HepG2 (cell line): ENCODE measurements around the gene CRYBA2. TPM values are rescaled to one million over a fixed set of nuclear protein-coding genes. Genes with fewer than 3 reads are reported as not detected.

Experiments used
- CERS6 ChIP-seq: sonication (generic); formaldehyde crosslinking; IDR thresholded peaks from 2 replicates; pipeline ENCODE4 v1.5.0; 2020; ENCODE audit warnings: missing genetic modification reagents
- CHD2 ChIP-seq: IDR thresholded peaks from 2 replicates; pipeline ENCODE4 v1.6.1; 2011; ENCODE audit warnings: low read depth, low read length, improper control_type of control experiment
- CREM ChIP-seq, 2 experiments: sonication (generic) in 1 of 2; formaldehyde crosslinking in 1 of 2; IDR thresholded peaks; 2 replicates each; pipeline versions ENCODE4 v1.4.0 to v1.6.1; 2016 to 2020; ENCODE audit warnings: antibody characterized with exemption in 1 of 2, mild to moderate bottlenecking in 1 of 2, missing genetic modification reagents in 1 of 2
- DNMT1 ChIP-seq: sonication (generic); formaldehyde crosslinking; IDR thresholded peaks from 2 replicates; pipeline ENCODE4 v1.5.1; 2020; ENCODE audit warnings: mild to moderate bottlenecking, missing genetic modification reagents
- EEA1 ChIP-seq: sonication (generic); formaldehyde crosslinking; IDR thresholded peaks from 2 replicates; pipeline ENCODE4 v1.5.1; 2020; ENCODE audit warnings: mild to moderate bottlenecking, missing genetic modification reagents, borderline replicate concordance
- FOXA3 ChIP-seq: IDR thresholded peaks from 2 replicates; pipeline ENCODE4 v1.6.1; 2016; ENCODE audit warnings: missing genetic modification reagents, missing compliant biosample characterization
- GLI4 ChIP-seq: sonication (generic); formaldehyde crosslinking; IDR thresholded peaks from 2 replicates; pipeline ENCODE4 v1.5.1; 2020; ENCODE audit warnings: missing genetic modification reagents, mild to moderate bottlenecking, moderate library complexity, borderline replicate concordance
- JUN ChIP-seq: sonication (generic); formaldehyde crosslinking; IDR thresholded peaks from 2 replicates; pipeline ENCODE4 v1.4.0; 2020; ENCODE audit warnings: mild to moderate bottlenecking, missing genetic modification reagents
- KAT2B ChIP-seq: fragments of 150-350 bp; IDR thresholded peaks from 2 replicates; pipeline ENCODE4 v1.6.1; 2014; ENCODE audit warnings: low read depth, low read length, borderline replicate concordance
- MXD3 ChIP-seq: IDR thresholded peaks from 2 replicates; pipeline ENCODE4 v1.6.1; 2016; ENCODE audit warnings: mild to moderate bottlenecking, missing biosample characterization, missing genetic modification reagents
- NR2F6 ChIP-seq, 2 experiments: IDR thresholded peaks; 2 replicates each; pipeline ENCODE4 v1.6.1; 2016; ENCODE audit warnings: antibody characterized with exemption in 1 of 2, mild to moderate bottlenecking in 1 of 2
- PITX1 ChIP-seq: sonication (generic); formaldehyde crosslinking; IDR thresholded peaks from 2 replicates; pipeline ENCODE4 v1.5.1; 2020; ENCODE audit warnings: mild to moderate bottlenecking, missing genetic modification reagents
- RAD21 ChIP-seq: fragments of 450-650 bp; formaldehyde crosslinking; IDR thresholded peaks from 2 replicates; pipeline ENCODE4 v1.5.0; 2020; ENCODE audit warnings: mild to moderate bottlenecking
- RFX5 ChIP-seq: IDR thresholded peaks from 2 replicates; pipeline ENCODE4 v1.6.1; 2011; ENCODE audit warnings: low read depth, low read length, improper control_type of control experiment
- SETDB1 ChIP-seq: sonication (generic); formaldehyde crosslinking; IDR thresholded peaks from 2 replicates; pipeline ENCODE4 v1.5.1; 2020; ENCODE audit warnings: missing genetic modification reagents, mild to moderate bottlenecking, borderline replicate concordance
- SP1 ChIP-seq, 2 experiments: fragments of 450-650 bp in 1 of 2; sonication (generic) in 1 of 2; formaldehyde crosslinking in 1 of 2; IDR thresholded peaks; 2 replicates each; pipeline versions ENCODE4 v1.4.0 to v1.6.1; 2016 to 2020; ENCODE audit warnings: missing genetic modification reagents in 1 of 2
- SUZ12 ChIP-seq: fragments of 150-350 bp; IDR thresholded peaks from 2 replicates; pipeline ENCODE4 v1.6.1; 2014; ENCODE audit warnings: low read depth, low read length
- TBP ChIP-seq: sonication (generic); formaldehyde crosslinking; IDR thresholded peaks from 2 replicates; pipeline ENCODE4 v1.5.0; 2020; ENCODE audit warnings: missing genetic modification reagents
- TRIM24 ChIP-seq: sonication (generic); formaldehyde crosslinking; IDR thresholded peaks from 2 replicates; pipeline ENCODE4 v1.8.0; 2022; ENCODE audit warnings: mild to moderate bottlenecking, missing genetic modification reagents
- YEATS4 ChIP-seq: sonication (generic); formaldehyde crosslinking; IDR thresholded peaks from 2 replicates; pipeline ENCODE4 v1.4.0; 2020; ENCODE audit warnings: missing genetic modification reagents, borderline replicate concordance
- ZFP91 ChIP-seq: sonication (generic); formaldehyde crosslinking; IDR thresholded peaks from 2 replicates; pipeline ENCODE4 v1.9.0; 2022; ENCODE audit warnings: missing genetic modification reagents, mild to moderate bottlenecking, borderline replicate concordance
- ZKSCAN1 ChIP-seq: fragments of 150-350 bp; IDR thresholded peaks from 2 replicates; pipeline ENCODE4 v1.6.1; 2014; ENCODE audit warnings: low read length
- ZMAT5 ChIP-seq: sonication (generic); formaldehyde crosslinking; IDR thresholded peaks from 2 replicates; pipeline ENCODE4 v1.5.0; 2020; ENCODE audit warnings: mild to moderate bottlenecking, low read depth, missing genetic modification reagents, borderline replicate concordance
- ZNF253 ChIP-seq: sonication (generic); formaldehyde crosslinking; IDR thresholded peaks from 2 replicates; pipeline ENCODE4 v1.8.0; 2022; ENCODE audit warnings: mild to moderate bottlenecking, missing genetic modification reagents, borderline replicate concordance
- ZNF790 ChIP-seq: sonication (generic); formaldehyde crosslinking; IDR thresholded peaks from 2 replicates; pipeline ENCODE4 v1.8.0; 2022; ENCODE audit warnings: missing genetic modification reagents, mild to moderate bottlenecking, borderline replicate concordance
- ZSCAN12 ChIP-seq: sonication (generic); formaldehyde crosslinking; IDR thresholded peaks from 2 replicates; pipeline ENCODE4 v1.9.0; 2021; ENCODE audit warnings: mild to moderate bottlenecking, missing genetic modification reagents
- polyA plus RNA-seq, 8 experiments: library from polyadenylated mRNA; depleted of rRNA in 3 of 8; stranded (reverse) in 7 of 8; unstranded in 1 of 8; fragments of >200 nt; fragmentation: Illumina TruSeq in 4 of 8; extraction: Trizol in 4 of 8; gene quantifications; 2 replicates each; pipeline versions ENCODE4 v1.2.1 to v1.2.3, GENCODE V29; 2011 to 2016; ENCODE audit warnings: low read depth in 4 of 8, missing spikeins in 1 of 8, mixed read lengths in 1 of 8; ENCODE audit not compliant: insufficient read depth in 1 of 8
- total RNA-seq, 5 experiments: library from RNA; depleted of rRNA; stranded (reverse); fragments of >200 nt; fragmentation: Illumina TruSeq; extraction: Trizol; gene quantifications; 2 replicates each; pipeline ENCODE4 v1.2.3, GENCODE V29; 2016; ENCODE audit warnings: low read depth in 1 of 5
- TF ChIP-seq, protein P1 (sequence below): sonication (generic); formaldehyde crosslinking; IDR thresholded peaks from 2 replicates; pipeline ENCODE4 v1.4.0; 2020; ENCODE audit warnings: missing genetic modification reagents

The CRYBA2 gene
- total and polyA plus RNA-seq, 2 of the 13 experiments (the other 11 are each of a cell fraction or from before 2014, with no cell fraction given) = not detected

- TF ChIP-seq SUZ12 (no peak), ZMAT5 (CRISPR knock-in tag) (no peak), MXD3 (peak; percentile 41; the same call in 1 of the 2 replicates), RAD21 (CRISPR knock-in tag) (no peak), JUN (no peak), ZKSCAN1 (no peak), NR2F6 (IDR thresholded peaks at IDR 0.05) (peak; percentile 62; the same call in 1 of the 2 replicates), NR2F6 (CRISPR knock-in tag; IDR thresholded peaks at IDR 0.05) (peak; percentile 59; the same call in 1 of the 2 replicates), DNMT1 (CRISPR knock-in tag) (0 out of 2 replicates have a peak, but pooled peaks have one; percentile 19), ZNF253 (CRISPR knock-in tag) (no peak), KAT2B (no peak), ZSCAN12 (CRISPR knock-in tag) (no peak), PITX1 (CRISPR knock-in tag) (peak; percentile 93), CREM (IDR thresholded peaks at IDR 0.05) (no peak; the same call in 1 of the 2 replicates), CREM (CRISPR knock-in tag; IDR thresholded peaks at IDR 0.05) (no peak), EEA1 (CRISPR knock-in tag) (0 out of 2 replicates have a peak, but pooled peaks have one; percentile 53), ZFP91 (0 out of 2 replicates have a peak, but pooled peaks have one; percentile 33), SP1 (IDR thresholded peaks at IDR 0.05) (no peak), SP1 (CRISPR knock-in tag; IDR thresholded peaks at IDR 0.05) (0 out of 2 replicates have a peak, but pooled peaks have one; percentile 43), FOXA3 (peak; percentile 95), GLI4 (no peak; the same call in 1 of the 2 replicates), YEATS4 (CRISPR knock-in tag) (peak; percentile 36), RFX5 (no peak), CHD2 (no peak), SETDB1 (CRISPR knock-in tag) (no peak), TRIM24 (CRISPR knock-in tag) (no peak), ZNF790 (CRISPR knock-in tag) (peak; percentile 57; the same call in 1 of the 2 replicates), CERS6 (CRISPR knock-in tag) (no peak), TBP (CRISPR knock-in tag) (no peak)
- TF ChIP-seq, protein P1, sequence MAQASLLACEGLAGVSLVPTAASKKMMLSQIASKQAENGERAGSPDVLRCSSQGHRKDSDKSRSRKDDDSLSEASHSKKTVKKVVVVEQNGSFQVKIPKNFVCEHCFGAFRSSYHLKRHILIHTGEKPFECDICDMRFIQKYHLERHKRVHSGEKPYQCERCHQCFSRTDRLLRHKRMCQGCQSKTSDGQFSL (CRISPR knock-in tag) = peak; percentile 69
Observed at GRCh38 chr2:219001577-219002394, 8.6 kb upstream of the CRYBA2 start (continued).
